ENCODE results near the gene MTMR6.

The MTMR6 gene

DNA sequence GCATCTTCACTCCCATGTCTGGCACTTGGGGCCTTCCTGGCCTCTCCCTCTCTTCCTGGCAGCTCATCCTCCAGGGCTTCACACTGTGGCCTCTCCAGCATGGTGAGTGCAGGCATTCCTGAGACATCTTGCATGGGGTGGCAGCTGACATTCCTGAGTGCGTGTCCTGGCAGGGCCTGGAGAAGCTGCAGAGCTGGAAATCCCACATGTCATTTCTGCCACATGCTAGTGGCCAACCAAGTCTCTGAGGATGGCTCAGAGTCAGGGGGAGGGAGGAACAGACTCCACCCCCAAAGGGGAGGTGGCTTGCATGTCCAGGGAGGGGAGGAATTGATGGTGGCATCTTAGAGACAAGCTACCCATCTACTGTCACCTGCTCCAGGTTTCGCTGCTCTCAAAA is 73.6 kb downstream of the MTMR6 start:
- TF ChIP-seq TCF12 (IDR thresholded peaks at IDR 0.05; ENCODE audit: low read depth) (no peak), CREB1 (IDR thresholded peaks at IDR 0.05; ENCODE audit: low read depth) (no peak), EP300 (IDR thresholded peaks at IDR 0.05; ENCODE audit: borderline replicate concordance) (no peak), CEBPB (IDR thresholded peaks at IDR 0.05) (no peak), NFIC (IDR thresholded peaks at IDR 0.05) (no peak), TEAD4 (IDR thresholded peaks at IDR 0.05) (no peak), EGR1 (IDR thresholded peaks at IDR 0.05) (no peak), ZBTB7A (IDR thresholded peaks at IDR 0.05; ENCODE audit: low read depth) (no peak), YY1 (IDR thresholded peaks at IDR 0.05; ENCODE audit: low read depth) (no peak), RAD21 (IDR thresholded peaks at IDR 0.05; ENCODE audit: low read depth) (no peak), FOXM1 (IDR thresholded peaks at IDR 0.05; ENCODE audit: borderline replicate concordance, low read depth) (no peak), TAF1 (IDR thresholded peaks at IDR 0.05; ENCODE audit: low read depth) (no peak)
- TF ChIP-seq, protein P1, sequence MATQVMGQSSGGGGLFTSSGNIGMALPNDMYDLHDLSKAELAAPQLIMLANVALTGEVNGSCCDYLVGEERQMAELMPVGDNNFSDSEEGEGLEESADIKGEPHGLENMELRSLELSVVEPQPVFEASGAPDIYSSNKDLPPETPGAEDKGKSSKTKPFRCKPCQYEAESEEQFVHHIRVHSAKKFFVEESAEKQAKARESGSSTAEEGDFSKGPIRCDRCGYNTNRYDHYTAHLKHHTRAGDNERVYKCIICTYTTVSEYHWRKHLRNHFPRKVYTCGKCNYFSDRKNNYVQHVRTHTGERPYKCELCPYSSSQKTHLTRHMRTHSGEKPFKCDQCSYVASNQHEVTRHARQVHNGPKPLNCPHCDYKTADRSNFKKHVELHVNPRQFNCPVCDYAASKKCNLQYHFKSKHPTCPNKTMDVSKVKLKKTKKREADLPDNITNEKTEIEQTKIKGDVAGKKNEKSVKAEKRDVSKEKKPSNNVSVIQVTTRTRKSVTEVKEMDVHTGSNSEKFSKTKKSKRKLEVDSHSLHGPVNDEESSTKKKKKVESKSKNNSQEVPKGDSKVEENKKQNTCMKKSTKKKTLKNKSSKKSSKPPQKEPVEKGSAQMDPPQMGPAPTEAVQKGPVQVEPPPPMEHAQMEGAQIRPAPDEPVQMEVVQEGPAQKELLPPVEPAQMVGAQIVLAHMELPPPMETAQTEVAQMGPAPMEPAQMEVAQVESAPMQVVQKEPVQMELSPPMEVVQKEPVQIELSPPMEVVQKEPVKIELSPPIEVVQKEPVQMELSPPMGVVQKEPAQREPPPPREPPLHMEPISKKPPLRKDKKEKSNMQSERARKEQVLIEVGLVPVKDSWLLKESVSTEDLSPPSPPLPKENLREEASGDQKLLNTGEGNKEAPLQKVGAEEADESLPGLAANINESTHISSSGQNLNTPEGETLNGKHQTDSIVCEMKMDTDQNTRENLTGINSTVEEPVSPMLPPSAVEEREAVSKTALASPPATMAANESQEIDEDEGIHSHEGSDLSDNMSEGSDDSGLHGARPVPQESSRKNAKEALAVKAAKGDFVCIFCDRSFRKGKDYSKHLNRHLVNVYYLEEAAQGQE (IDR thresholded peaks at IDR 0.05; ENCODE audit: low read depth): no peak
- TF ChIP-seq, protein P2, sequence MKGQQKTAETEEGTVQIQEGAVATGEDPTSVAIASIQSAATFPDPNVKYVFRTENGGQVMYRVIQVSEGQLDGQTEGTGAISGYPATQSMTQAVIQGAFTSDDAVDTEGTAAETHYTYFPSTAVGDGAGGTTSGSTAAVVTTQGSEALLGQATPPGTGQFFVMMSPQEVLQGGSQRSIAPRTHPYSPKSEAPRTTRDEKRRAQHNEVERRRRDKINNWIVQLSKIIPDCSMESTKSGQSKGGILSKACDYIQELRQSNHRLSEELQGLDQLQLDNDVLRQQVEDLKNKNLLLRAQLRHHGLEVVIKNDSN (IDR thresholded peaks at IDR 0.05): no peak
- TF ChIP-seq, protein P3, sequence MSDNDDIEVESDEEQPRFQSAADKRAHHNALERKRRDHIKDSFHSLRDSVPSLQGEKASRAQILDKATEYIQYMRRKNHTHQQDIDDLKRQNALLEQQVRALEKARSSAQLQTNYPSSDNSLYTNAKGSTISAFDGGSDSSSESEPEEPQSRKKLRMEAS (IDR thresholded peaks at IDR 0.05): no peak

DNA sequence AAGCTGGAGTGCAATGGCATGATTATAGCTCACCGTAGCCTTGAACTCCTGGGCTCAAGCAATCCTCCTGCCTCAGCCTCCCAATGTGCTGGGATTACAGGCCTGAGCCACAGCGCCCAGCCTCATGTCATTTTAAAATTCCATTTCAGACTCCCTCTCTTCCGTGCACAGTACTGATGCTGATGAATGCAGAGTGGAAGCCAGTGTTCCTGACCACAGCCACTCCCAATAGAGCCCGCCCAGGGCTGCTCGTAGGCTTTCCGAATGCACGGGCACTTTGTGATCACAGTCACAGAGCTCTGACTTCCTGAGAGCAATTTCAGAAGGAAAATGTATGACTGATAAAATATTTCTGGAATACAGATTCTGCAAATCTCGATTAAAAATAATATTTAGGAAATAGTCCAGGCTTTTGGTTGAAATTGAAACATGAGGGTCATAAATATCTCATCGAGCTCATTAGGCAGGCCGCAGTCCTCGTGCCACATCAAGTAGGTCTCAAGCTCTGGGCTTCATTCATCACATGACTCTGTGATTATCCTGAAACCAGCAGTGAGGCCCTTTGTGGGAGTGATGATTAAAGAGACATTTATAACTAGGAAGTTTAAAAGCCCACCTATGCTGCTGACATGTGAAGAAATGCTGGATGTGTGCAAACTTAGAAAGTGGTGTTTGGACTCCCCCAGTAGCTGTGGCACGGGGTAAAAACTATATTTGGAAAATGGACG is 76.3 kb downstream of the MTMR6 start:
- TF ChIP-seq, protein P2 (IDR thresholded peaks at IDR 0.05): no peak
- TF ChIP-seq TEAD4 (IDR thresholded peaks at IDR 0.05) (no peak), TAF1 (IDR thresholded peaks at IDR 0.05; ENCODE audit: low read depth) (no peak), YY1 (IDR thresholded peaks at IDR 0.05; ENCODE audit: low read depth) (no peak), ZBTB7A (IDR thresholded peaks at IDR 0.05; ENCODE audit: low read depth) (no peak), EP300 (IDR thresholded peaks at IDR 0.05; ENCODE audit: borderline replicate concordance) (no peak), CEBPB (IDR thresholded peaks at IDR 0.05) (no peak), RAD21 (IDR thresholded peaks at IDR 0.05; ENCODE audit: low read depth) (no peak), NFIC (IDR thresholded peaks at IDR 0.05) (no peak), EGR1 (IDR thresholded peaks at IDR 0.05) (no peak), FOXM1 (IDR thresholded peaks at IDR 0.05; ENCODE audit: borderline replicate concordance, low read depth) (no peak), CREB1 (IDR thresholded peaks at IDR 0.05; ENCODE audit: low read depth) (no peak), TCF12 (IDR thresholded peaks at IDR 0.05; ENCODE audit: low read depth) (no peak)
- TF ChIP-seq, protein P3 (IDR thresholded peaks at IDR 0.05): no peak
- TF ChIP-seq, protein P1 (IDR thresholded peaks at IDR 0.05; ENCODE audit: low read depth): no peak

DNA sequence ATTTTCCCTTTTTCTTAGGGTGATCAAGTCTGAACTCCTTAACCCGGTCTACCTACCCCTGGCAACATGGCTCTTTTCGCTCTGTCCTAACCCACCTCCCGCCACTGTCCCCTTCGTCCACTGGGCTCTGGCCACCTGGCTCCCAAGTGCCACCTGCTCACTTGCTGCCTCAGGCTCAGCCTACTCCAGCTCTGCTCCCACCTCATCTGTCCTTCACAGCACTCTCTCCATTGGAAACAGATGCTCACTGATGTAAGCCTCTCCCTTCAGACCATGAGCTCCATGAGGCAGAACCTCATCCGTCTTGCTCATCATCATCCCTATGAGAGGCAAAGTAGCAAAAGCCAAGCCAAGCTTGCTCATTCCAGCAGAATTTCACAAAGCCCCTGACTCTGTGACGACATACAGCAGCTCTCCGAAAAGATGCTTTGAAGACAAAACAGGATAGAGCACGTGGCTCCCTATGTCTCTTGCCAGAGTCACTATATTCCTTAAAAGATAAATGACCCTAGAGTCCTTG is 79.9 kb downstream of the MTMR6 start:
- no peak for TF ChIP-seq TCF12 (IDR thresholded peaks at IDR 0.05; ENCODE audit: low read depth)
- TF ChIP-seq FOXM1 (IDR thresholded peaks at IDR 0.05; ENCODE audit: borderline replicate concordance, low read depth): no peak
- no peak for TF ChIP-seq CREB1 (IDR thresholded peaks at IDR 0.05; ENCODE audit: low read depth)
- TF ChIP-seq TEAD4 (IDR thresholded peaks at IDR 0.05): no peak
- TF ChIP-seq EGR1 (IDR thresholded peaks at IDR 0.05): no peak
- TF ChIP-seq, protein P1 (IDR thresholded peaks at IDR 0.05; ENCODE audit: low read depth): no peak
- no peak for TF ChIP-seq NFIC (IDR thresholded peaks at IDR 0.05)
- no peak for TF ChIP-seq TAF1 (IDR thresholded peaks at IDR 0.05; ENCODE audit: low read depth)
- no peak for TF ChIP-seq EP300 (IDR thresholded peaks at IDR 0.05; ENCODE audit: borderline replicate concordance)
- TF ChIP-seq ZBTB7A (IDR thresholded peaks at IDR 0.05; ENCODE audit: low read depth): no peak
- TF ChIP-seq, protein P2 (IDR thresholded peaks at IDR 0.05): no peak
- no peak for TF ChIP-seq YY1 (IDR thresholded peaks at IDR 0.05; ENCODE audit: low read depth)
- no peak for TF ChIP-seq CEBPB (IDR thresholded peaks at IDR 0.05)
- TF ChIP-seq, protein P3 (IDR thresholded peaks at IDR 0.05): no peak
- no peak for TF ChIP-seq RAD21 (IDR thresholded peaks at IDR 0.05; ENCODE audit: low read depth)
